SH-SY5Y (cell line): ENCODE data around the gene ZNF831.

Experiments used
- GATA2 ChIP-seq: IDR thresholded peaks from 2 replicates; pipeline ENCODE4 v1.6.1; 2011; ENCODE audit warnings: mild to moderate bottlenecking, low read depth, low read length
- GATA3 ChIP-seq: IDR thresholded peaks from 2 replicates; pipeline ENCODE4 v1.6.1; 2011; ENCODE audit warnings: low read depth, mild to moderate bottlenecking, low read length, moderate library complexity

DNA sequence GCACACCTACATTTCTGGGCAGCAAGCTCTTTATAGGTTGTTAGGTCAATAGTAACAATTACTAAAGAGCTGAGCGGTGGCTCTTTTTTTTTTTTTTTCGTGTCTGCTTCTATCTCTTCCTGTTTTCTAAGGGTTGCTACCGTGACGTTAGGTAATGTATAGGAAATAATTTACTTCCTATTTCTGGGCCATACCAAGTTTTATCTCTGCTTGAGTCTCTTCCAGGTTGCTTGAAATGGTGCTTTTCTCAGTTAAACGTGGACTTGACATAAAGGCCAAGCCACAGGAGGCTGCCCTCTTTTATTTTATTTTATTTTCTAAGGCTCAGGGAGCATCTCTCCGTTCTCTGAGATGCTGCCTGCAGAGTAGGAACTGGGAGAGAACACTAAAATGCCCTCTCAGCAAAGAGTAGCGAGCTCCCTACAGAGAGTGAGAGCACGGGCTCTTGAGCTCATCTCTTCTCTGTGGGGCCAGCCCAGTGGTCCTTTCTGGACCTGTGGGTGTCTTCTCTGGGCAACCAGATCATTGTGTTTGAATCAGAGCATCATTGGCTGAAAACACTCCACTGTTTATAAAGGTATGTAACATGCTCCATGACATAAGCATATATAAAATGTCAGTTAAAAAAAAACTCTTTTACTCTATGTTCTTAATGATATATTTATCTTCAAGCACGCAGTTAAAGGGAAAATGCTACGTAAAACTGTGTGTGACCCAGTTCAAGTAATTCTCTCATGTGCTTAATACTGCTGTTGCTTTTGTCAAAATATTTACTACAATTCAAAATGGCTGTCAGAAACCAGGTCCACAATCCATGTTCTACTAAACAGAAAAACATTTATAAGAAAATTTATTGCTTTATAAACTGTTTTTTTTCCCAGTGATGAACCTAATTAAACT lies at the start of gene ZNF831:
- TF ChIP-seq GATA2 (no peak), GATA3 (no peak)
